Mucosa of rectum (tissue), 2 donors: ENCODE measurements around the gene MPPED1.

ENCODE experiments used
- H3K27ac ChIP-seq, 2 donors: one replicate each; pipeline ENCODE4 v1.7.0; 2013; ENCODE audit warnings: inconsistent platforms in 2 of 2, low read depth in 2 of 2, low read length in 2 of 2
- H3K27me3 ChIP-seq, 2 donors: one replicate each; pipeline ENCODE4 v1.7.0; 2013; ENCODE audit warnings: low read length in 2 of 2; ENCODE audit not compliant: control insufficient read depth in 2 of 2, insufficient read depth in 2 of 2
- H3K36me3 ChIP-seq, 2 donors: one replicate each; pipeline ENCODE4 v1.7.0; 2013; ENCODE audit warnings: low read length in 2 of 2; ENCODE audit not compliant: control insufficient read depth in 2 of 2, insufficient read depth in 2 of 2
- H3K4me1 ChIP-seq, 2 donors: one replicate each; pipeline ENCODE4 v1.7.0; 2013; ENCODE audit warnings: low read length in 2 of 2, mild to moderate bottlenecking in 1 of 2; ENCODE audit not compliant: control insufficient read depth in 2 of 2, insufficient read depth in 2 of 2
- H3K4me3 ChIP-seq, 2 donors: one replicate each; pipeline ENCODE4 v1.7.0; 2013; ENCODE audit warnings: low read length in 2 of 2
- H3K9ac ChIP-seq, 2 donors: one replicate each; pipeline ENCODE4 v1.7.0; 2013; ENCODE audit warnings: low read length in 2 of 2, low read depth in 1 of 2, mild to moderate bottlenecking in 1 of 2
- H3K9me3 ChIP-seq, 2 donors: one replicate each; pipeline ENCODE4 v1.7.0; 2013; ENCODE audit warnings: low read length in 2 of 2; ENCODE audit not compliant: control insufficient read depth in 2 of 2
- donor health status: healthy.
- donor health status: Normal muscosa, but diverticular disease.

MPPED1 gene

DNA sequence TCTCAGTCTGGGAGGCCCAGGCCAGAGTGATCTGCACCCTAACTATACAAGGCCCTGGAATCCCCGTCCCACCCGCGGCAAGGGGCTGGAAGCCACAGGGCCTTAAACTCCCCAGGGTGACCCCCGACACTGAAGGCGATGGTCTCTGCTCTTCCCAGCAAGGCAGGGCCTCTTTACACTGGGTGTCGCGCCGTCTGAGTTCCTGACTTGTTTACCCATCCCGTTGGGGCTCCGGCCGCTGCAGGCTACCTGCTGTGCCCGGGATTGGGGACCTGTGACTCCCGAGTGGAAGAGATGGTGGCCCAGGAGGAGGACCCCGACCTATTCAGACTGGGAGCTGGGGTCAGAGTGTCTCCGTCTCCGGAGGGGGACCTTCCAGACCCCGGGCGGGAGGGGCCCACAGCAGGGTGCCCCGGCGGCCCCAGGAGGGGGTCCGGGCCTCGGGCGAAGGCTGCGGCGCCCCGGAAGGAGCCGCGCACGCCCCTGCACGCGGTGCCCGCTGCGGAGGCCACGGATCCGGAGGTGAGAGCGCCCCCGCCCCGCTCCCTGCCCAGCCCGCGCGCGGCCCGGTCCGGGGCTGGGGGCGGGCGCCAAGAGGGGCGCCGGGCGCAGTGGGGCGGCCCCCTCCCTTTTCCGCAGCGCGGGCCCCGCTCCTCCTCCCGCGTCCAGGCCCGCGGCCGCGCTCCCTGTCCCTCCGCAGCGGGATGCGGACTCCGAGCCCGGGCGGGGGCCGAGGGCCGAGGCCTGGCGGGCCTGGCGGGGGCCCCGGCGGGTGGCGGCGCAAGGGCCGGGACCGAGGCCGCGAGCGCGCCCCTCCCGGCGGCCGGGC, 560 bp upstream of the MPPED1 start:
- Histone ChIP-seq H3K9ac (no peak overlapping the region), H3K4me3 (no peak overlapping the region), H3K27ac (no peak overlapping the region), H3K36me3 (no peaks in the 10 kb centered on the region), H3K9me3 (no peaks in the 10 kb centered on the region), H3K4me1 (no peaks in the 10 kb centered on the region), H3K27me3 (peaks cover 15 to 18% of the 10 kb centered on the region in 2 donors)

DNA sequence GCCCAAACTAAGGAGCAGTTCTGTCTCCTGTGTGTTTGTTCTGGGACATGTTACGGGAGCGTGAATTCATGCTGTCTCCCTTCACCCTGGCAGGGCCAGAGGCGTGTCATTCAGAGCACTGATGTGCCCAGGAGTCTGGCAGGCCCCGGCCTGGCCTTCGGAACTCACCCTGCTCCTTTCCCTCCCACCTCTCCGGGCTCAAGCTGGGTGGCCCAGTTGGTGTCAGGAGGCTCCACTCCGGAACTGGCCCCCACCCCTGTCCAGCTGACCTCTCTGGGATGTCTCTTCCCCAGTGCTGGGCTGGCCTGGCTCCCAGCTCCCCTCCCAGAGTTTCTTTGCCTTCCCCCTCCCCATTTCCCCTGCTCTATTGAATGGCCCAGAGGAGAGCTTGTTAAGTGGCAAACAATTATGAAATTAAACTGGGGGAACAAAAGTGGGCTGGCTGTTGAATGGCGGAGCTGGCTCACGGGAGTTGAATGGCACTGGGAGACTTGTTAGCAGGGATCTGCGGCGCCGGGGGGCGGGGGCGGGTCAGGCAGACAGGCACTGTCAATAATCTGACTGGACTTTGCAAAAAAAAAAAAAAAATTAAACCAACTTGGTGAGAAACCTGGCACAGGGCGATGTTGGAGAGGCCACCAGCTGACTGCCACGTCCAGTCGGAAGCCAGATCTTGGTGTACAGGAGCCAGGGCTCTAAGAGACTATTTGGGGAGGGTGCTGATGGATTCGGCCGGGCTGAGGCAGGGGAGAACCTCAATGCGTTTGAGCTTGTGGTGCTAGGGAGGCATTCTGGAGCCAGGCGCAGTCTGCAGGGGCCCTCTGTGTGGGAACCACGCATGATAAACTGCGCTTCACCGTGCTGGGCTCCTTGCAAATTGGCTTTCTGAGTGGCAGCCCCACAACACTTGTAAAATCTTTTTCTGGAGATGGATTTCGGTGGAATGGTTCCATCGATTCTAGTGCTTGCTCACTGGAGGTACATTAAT, 1.3 kb downstream of the MPPED1 start:
- H3K27ac ChIP-seq = no peak overlapping the region
- no peaks in the 10 kb centered on the region for H3K36me3 ChIP-seq
- no peak overlapping the region for H3K4me3 ChIP-seq
- no peak overlapping the region for H3K9ac ChIP-seq
- H3K9me3 ChIP-seq = no peaks in the 10 kb centered on the region
- H3K27me3 ChIP-seq = peaks cover 18 to 19% of the 10 kb centered on the region in 2 donors
- no peaks in the 10 kb centered on the region for H3K4me1 ChIP-seq

- Histone ChIP-seq H3K4me3 (no peak overlapping the region), H3K27me3 (peaks cover 18 to 19% of the 10 kb centered on the region in 2 donors), H3K27ac (no peak overlapping the region), H3K4me1 (no peaks in the 10 kb centered on the region), H3K36me3 (no peaks in the 10 kb centered on the region), H3K9ac (no peak overlapping the region), H3K9me3 (no peaks in the 10 kb centered on the region)
These were observed 2.0 kb downstream of the MPPED1 start for GRCh38 chr22:43413826-43414225.

DNA sequence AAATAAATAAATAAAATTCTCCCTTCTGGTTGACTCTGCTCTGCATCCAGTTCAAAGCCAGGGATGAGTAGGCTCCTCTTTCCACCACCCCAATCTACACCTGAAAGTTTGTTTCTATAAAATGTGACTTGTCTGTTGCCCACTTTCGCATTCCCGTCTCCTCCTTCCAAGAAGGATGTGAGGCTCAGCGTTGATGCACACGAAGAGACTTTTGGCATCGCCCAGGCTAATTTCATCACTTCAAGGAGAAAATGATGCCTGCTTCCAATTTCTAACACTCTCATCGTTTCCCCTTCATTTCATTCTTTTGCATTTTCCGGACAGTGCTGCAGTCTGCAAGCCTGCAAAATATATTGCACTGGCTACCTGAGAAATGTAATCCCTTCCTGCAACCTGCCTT, 3.9 kb downstream of the MPPED1 start:
- Histone ChIP-seq H3K27me3 (peaks cover 12 to 18% of the 10 kb centered on the region in 2 donors), H3K4me3 (no peak overlapping the region), H3K4me1 (no peaks in the 10 kb centered on the region), H3K9ac (no peak overlapping the region), H3K36me3 (no peaks in the 10 kb centered on the region), H3K27ac (no peak overlapping the region), H3K9me3 (no peaks in the 10 kb centered on the region)

DNA sequence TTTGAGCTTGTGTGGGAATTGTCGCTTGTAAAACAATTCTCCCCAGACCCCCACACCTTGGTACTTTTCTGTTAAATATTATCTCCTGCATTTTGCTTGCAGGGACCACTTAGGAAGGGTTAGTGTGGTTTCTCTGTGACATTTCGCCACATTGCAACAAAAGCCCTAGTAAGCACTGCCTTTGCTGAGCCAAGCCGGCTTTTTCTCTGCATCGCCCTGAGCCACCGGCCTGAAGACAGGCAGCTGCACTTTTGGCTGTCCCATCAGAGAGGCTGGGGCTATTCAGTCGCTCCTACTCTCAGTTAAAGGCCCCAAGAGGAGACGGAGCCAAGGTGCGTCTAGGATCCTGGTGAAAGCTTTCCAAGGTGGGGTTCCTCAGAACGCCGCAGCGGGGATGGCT, 5.7 kb downstream of the MPPED1 start:
- no peaks in the 10 kb centered on the region for H3K9me3 ChIP-seq
- no peaks in the 10 kb centered on the region for H3K4me1 ChIP-seq
- H3K36me3 ChIP-seq = no peaks in the 10 kb centered on the region
- H3K27ac ChIP-seq = no peak overlapping the region
- peaks cover 9 to 14% of the 10 kb centered on the region in 2 donors for H3K27me3 ChIP-seq
- H3K4me3 ChIP-seq = no peak overlapping the region
- H3K9ac ChIP-seq = no peak overlapping the region

DNA sequence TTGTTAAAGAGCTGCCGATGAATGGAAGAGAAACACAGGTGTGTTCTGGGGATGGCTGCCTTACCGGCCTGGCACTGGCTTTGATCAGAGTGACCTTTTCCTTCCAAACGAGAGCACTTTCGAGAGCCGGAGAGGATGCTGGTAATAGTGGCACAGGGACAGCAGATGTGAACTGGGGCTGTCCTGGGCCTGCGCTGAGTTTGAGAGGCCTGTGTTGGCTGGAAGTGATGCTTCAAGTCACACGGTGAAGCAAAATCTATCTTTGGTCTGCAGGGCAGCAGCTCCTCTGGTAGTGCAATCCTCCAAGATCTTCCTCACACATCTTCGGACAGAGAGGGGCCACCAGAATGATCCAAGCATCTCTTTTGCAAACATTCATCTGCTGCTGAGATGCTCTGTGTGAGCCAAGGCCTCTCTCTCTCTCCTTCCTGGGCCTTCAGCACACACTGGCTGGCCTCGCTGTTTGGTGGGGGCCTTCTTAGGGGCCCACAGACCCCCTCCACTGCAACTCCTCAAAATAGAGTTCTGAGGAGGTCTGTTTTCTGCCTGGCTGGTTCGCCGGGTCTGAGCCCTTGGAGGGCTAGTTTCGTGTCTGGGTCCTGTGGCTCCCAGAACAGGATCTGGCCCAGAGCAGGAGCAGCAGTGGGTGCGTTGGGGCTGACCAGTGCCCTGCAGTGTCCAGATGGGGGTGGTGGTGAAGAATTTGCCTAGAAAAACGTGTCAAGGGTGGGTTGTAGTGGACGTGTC, 6.4 kb downstream of the MPPED1 start:
- Histone ChIP-seq H3K9ac (no peak overlapping the region), H3K36me3 (no peaks in the 10 kb centered on the region), H3K27ac (no peak overlapping the region), H3K9me3 (no peaks in the 10 kb centered on the region), H3K4me3 (no peak overlapping the region), H3K27me3 (peaks cover 4 to 10% of the 10 kb centered on the region in 2 donors), H3K4me1 (no peaks in the 10 kb centered on the region)

GRCh38 chr22:43419371-43420080, 7.7 kb downstream of the MPPED1 start:
- H3K27me3 ChIP-seq = peaks cover 1 to 4% of the 10 kb centered on the region in 2 donors
- no peak overlapping the region for H3K9ac ChIP-seq

GRCh38 chr22:43421046-43421665, 9.3 kb downstream of the MPPED1 start:
- H3K27ac ChIP-seq = no peak overlapping the region
- no peaks in the 10 kb centered on the region for H3K4me1 ChIP-seq
- no peaks in the 10 kb centered on the region for H3K36me3 ChIP-seq
- peaks cover 0 to 4% of the 10 kb centered on the region in 2 donors for H3K27me3 ChIP-seq
- H3K9me3 ChIP-seq = no peaks in the 10 kb centered on the region
- H3K9ac ChIP-seq = no peak overlapping the region
- H3K4me3 ChIP-seq = no peak overlapping the region

More at GRCh38 chr22:43419371-43420080, 7.7 kb downstream of the MPPED1 start:
- no peak overlapping the region for H3K27ac ChIP-seq
- no peaks in the 10 kb centered on the region for H3K9me3 ChIP-seq
- no peaks in the 10 kb centered on the region for H3K36me3 ChIP-seq
- no peaks in the 10 kb centered on the region for H3K4me1 ChIP-seq
- no peak overlapping the region for H3K4me3 ChIP-seq
